HFF-Myc (cell line): Measurements from ENCODE around the gene NT5C2.

ENCODE experiments used
- DNase-seq: peaks from one replicate; pipeline ENCODE4 v3.0.0-alpha.2; 2011; ENCODE audit warnings: low read depth; ENCODE audit errors: extremely low read depth
- H3K4me3 ChIP-seq: replicated peaks from 2 replicates; pipeline ENCODE4 v1.5.1; 2011; ENCODE audit warnings: low read depth, mild to moderate bottlenecking, control low read depth, low read length
- CTCF ChIP-seq: IDR thresholded peaks from 2 replicates; pipeline ENCODE4 v1.5.1; 2012; ENCODE audit warnings: mild to moderate bottlenecking, low read depth, low read length, control low read depth; ENCODE audit errors: missing control alignments

NT5C2 gene

DNA sequence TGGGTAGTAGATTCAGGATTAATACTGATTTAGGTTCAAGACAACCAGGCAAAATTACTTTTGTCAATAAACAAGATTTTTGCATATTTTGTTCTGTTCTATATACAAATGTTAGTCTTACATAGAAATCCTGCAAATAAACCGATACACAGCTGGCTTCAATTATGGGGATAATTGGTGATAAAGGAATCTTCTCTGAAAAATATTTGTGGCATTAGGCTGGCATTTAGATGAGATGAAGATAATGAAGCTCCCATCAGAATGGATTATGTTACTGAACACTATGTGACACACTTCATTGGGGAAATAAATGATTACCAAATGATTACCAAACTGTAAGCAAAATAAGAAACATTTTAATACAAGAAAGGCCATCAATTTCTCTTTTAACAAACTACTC, 65.8 kb downstream of the NT5C2 start:
- DNase-seq = no peak
- no peak overlapping the region for H3K4me3 ChIP-seq
- no peak for TF ChIP-seq CTCF

- TF ChIP-seq CTCF = no peak
- no peak for DNase-seq
- no peak overlapping the region for H3K4me3 ChIP-seq
Observed at GRCh38 chr10:103125323-103126267, 67.5 kb downstream of the NT5C2 start.

- H3K4me3 ChIP-seq = no peak overlapping the region
- TF ChIP-seq CTCF = no peak
Observed at GRCh38 chr10:103124420-103125096, 68.5 kb downstream of the NT5C2 start.

DNA sequence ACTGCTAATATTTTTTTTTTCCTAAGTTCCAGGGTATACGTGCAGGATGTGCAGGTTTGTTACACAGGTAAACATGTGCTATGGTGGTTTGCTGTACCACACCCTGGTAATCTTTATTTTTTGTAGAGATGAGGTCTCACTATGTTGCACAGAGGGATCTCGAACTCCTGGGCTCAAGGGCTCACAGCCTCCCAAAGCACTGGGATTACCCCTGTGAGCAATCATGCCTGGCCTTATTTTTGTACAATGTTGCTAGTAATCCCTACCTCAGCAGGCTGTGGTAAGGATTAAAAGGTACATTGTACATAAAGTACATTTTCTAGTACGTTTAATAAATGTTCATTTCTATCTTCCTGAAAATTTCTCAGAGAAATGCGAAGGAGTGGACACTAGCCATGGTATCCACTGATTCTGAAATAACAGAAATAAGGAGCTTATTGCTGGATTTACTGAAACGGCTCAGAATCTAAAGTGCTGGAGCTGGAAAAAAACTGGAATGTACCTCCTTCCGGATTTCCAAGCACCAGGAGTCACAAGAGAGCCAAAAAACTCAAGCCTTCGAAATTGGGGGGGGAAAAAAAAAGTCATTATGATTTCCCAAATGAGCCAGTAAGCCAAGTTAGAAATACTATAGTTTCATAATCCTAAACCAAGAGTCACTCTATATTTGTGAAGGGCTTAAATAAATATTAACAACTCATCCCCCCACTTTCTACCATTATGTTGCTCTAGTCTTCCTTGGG, 69.6 kb downstream of the NT5C2 start:
- no peak overlapping the region for H3K4me3 ChIP-seq
- DNase-seq = no peak
- TF ChIP-seq CTCF = no peak

More at GRCh38 chr10:103124420-103125096, 68.5 kb downstream of the NT5C2 start:
- DNase-seq = no peak

GRCh38 chr10:103120977-103121735, 71.9 kb downstream of the NT5C2 start:
- no peak for TF ChIP-seq CTCF
- DNase-seq = no peak
- no peak overlapping the region for H3K4me3 ChIP-seq

DNA sequence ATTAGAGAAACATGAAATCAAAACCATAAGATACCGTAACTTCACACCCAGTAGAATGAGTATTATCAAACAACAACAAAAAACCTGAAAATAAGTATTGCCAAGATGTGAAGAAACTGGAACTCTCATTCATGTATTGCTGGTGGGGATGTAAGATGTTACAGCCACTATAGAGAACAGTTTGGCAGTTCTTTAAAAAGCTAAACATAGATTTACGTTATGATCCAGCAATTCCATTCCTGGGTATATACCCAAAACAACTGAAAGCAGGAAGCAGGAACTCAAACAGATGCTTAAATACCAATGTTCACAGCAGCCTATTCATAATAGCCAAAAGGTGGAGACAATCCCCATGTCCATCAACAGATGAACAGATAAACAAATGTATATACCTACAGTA, 72.5 kb downstream of the NT5C2 start:
- DNase-seq = no peak
- no peak overlapping the region for H3K4me3 ChIP-seq
- no peak for TF ChIP-seq CTCF
